ENCODE measurements around the gene TSC2. TPM values are rescaled to one million over a fixed set of nuclear protein-coding genes. Genes with fewer than 3 reads are reported as not detected.

TSC2 gene
- total RNA-seq, 1 donor from 2014 or later = 215 TPM

GRCh38 chr16:2039274-2040031 lies 8.3 kb upstream of the TSC2 start:
- no peak for TF ChIP-seq CTCF (IDR thresholded peaks at IDR 0.05; ENCODE audit: partially characterized antibody, unreplicated experiment)
- peak; percentile 53 for DNase-seq
- Mint-ChIP-seq H3K4me3 (ENCODE audit: unreplicated experiment) (peak overlapping the region; percentile 32), H3K27ac (ENCODE audit: unreplicated experiment) (peak overlapping the region; percentile 22), H3K9me3 (ENCODE audit: unreplicated experiment) (peaks cover 12% of the 10 kb centered on the region), H3K4me1 (ENCODE audit: low read depth, unreplicated experiment) (peaks cover 8% of the 10 kb centered on the region), H3K27me3 (ENCODE audit: unreplicated experiment) (peaks cover 10% of the 10 kb centered on the region), H3K36me3 (ENCODE audit: unreplicated experiment) (no peaks in the 10 kb centered on the region)

GRCh38 chr16:2040041-2040786 lies 7.6 kb upstream of the TSC2 start:
- no peak overlapping the region for H3K4me3 Mint-ChIP-seq (ENCODE audit: unreplicated experiment)
- no peak for TF ChIP-seq CTCF (IDR thresholded peaks at IDR 0.05; ENCODE audit: partially characterized antibody, unreplicated experiment)
- H3K9me3 Mint-ChIP-seq (ENCODE audit: unreplicated experiment) = peaks cover 8% of the 10 kb centered on the region
- no peak for DNase-seq
- peaks cover 7% of the 10 kb centered on the region for H3K27me3 Mint-ChIP-seq (ENCODE audit: unreplicated experiment)
- peak overlapping the region; percentile 70 for H3K27ac Mint-ChIP-seq (ENCODE audit: unreplicated experiment)
- peaks cover 8% of the 10 kb centered on the region for H3K4me1 Mint-ChIP-seq (ENCODE audit: low read depth, unreplicated experiment)
- no peaks in the 10 kb centered on the region for H3K36me3 Mint-ChIP-seq (ENCODE audit: unreplicated experiment)

GRCh38 chr16:2040787-2041522 lies 6.8 kb upstream of the TSC2 start:
- no peak overlapping the region for H3K4me3 Mint-ChIP-seq (ENCODE audit: unreplicated experiment)
- H3K4me1 Mint-ChIP-seq (ENCODE audit: low read depth, unreplicated experiment) = peaks cover 8% of the 10 kb centered on the region
- no peak for TF ChIP-seq CTCF (IDR thresholded peaks at IDR 0.05; ENCODE audit: partially characterized antibody, unreplicated experiment)
- peaks cover 8% of the 10 kb centered on the region for H3K9me3 Mint-ChIP-seq (ENCODE audit: unreplicated experiment)
- no peaks in the 10 kb centered on the region for H3K36me3 Mint-ChIP-seq (ENCODE audit: unreplicated experiment)
- peaks cover 7% of the 10 kb centered on the region for H3K27me3 Mint-ChIP-seq (ENCODE audit: unreplicated experiment)
- DNase-seq = peak; percentile 26
- peak overlapping the region; percentile 70 for H3K27ac Mint-ChIP-seq (ENCODE audit: unreplicated experiment)

GRCh38 chr16:2042171-2042985 lies 5.4 kb upstream of the TSC2 start:
- H3K27me3 Mint-ChIP-seq (ENCODE audit: unreplicated experiment) = peaks cover 9% of the 10 kb centered on the region
- peaks cover 7% of the 10 kb centered on the region for H3K9me3 Mint-ChIP-seq (ENCODE audit: unreplicated experiment)
- peaks cover 11% of the 10 kb centered on the region for H3K4me1 Mint-ChIP-seq (ENCODE audit: low read depth, unreplicated experiment)
- TF ChIP-seq CTCF (IDR thresholded peaks at IDR 0.05; ENCODE audit: partially characterized antibody, unreplicated experiment) = no peak
- no peak overlapping the region for H3K4me3 Mint-ChIP-seq (ENCODE audit: unreplicated experiment)
- DNase-seq = peak; percentile 20
- H3K27ac Mint-ChIP-seq (ENCODE audit: unreplicated experiment) = no peak overlapping the region
- H3K36me3 Mint-ChIP-seq (ENCODE audit: unreplicated experiment) = no peaks in the 10 kb centered on the region

Data from glutamatergic neuron (in vitro differentiated cells).